Activated naive CD8-positive, alpha-beta T cell treated with anti-CD3 and anti-CD28 coated beads, Interleukin-2, amount 50 U/mL, for 24 hours (primary cell): ENCODE data around the gene ANTXR1.

Experiments
- ATAC-seq: fragments of 150-1000 bp; cut with Tn5 transposase; one replicate; pipeline ENCODE4 v1.10.0; 2021
- DNase-seq: peaks from one replicate; pipeline ENCODE4 v3.0.0; 2021
- H3K27ac Mint-ChIP-seq: one replicate; pipeline ENCODE4 v1.8.0; 2021; ENCODE audit warnings: mild to moderate bottlenecking, mixed read lengths
- H3K27me3 Mint-ChIP-seq: one replicate; pipeline ENCODE4 v1.8.0; 2021; ENCODE audit warnings: mixed read lengths
- H3K36me3 Mint-ChIP-seq: one replicate; pipeline ENCODE4 v1.8.0; 2021; ENCODE audit warnings: low read depth, mixed read lengths
- H3K4me1 Mint-ChIP-seq: one replicate; pipeline ENCODE4 v1.8.0; 2021; ENCODE audit warnings: mixed read lengths
- H3K4me3 Mint-ChIP-seq: one replicate; pipeline ENCODE4 v1.8.0; 2021; ENCODE audit warnings: mild to moderate bottlenecking, moderate library complexity, mixed read lengths
- H3K9me3 Mint-ChIP-seq: one replicate; pipeline ENCODE4 v1.8.0; 2021; ENCODE audit warnings: mixed read lengths

ANTXR1 gene

GRCh38 chr2:69013142-69013839 lies at the start of gene ANTXR1:
ANTXR1 (plus strand) TSS chr2:69013179; CDS start chr2:69013500, 321 bp downstream.
- ATAC-seq = peak; percentile 37
- Mint-ChIP-seq H3K27me3 (peaks cover 60% of the 10 kb centered on the region), H3K9me3 (no peaks in the 10 kb centered on the region), H3K4me1 (peaks cover 14% of the 10 kb centered on the region), H3K27ac (peak within 1 kb of the TSS; percentile 78), H3K4me3 (peak within 1 kb of the TSS; percentile 81), H3K36me3 (peaks cover 2% of the 10 kb centered on the region)
- DNase-seq = peak; percentile 17

DNA sequence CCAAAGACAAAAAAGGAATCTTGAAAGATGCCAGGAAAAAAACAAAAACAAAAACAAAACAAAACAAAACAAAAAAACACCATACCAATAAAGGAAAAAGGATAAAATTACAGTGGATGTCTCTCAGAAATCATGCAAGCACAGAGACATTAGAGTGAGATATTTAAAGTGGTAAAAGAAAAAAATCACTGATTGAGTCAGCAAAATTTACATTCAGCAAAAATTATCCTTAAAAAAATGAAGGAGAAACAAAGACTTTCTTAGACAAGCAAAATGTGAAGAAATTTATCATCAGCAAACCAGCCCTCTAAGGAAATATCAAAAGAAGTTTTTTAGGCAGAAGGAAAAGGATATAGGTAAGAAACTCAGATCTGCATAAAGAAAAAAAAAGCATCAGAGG lies 48.7 kb upstream of the ANTXR1 start:
- Mint-ChIP-seq H3K4me1 (no peaks in the 10 kb centered on the region), H3K4me3 (no peak overlapping the region), H3K27me3 (peaks cover 18% of the 10 kb centered on the region), H3K27ac (no peak overlapping the region), H3K36me3 (no peaks in the 10 kb centered on the region), H3K9me3 (no peaks in the 10 kb centered on the region)
- ATAC-seq = no peak
- no peak for DNase-seq

DNA sequence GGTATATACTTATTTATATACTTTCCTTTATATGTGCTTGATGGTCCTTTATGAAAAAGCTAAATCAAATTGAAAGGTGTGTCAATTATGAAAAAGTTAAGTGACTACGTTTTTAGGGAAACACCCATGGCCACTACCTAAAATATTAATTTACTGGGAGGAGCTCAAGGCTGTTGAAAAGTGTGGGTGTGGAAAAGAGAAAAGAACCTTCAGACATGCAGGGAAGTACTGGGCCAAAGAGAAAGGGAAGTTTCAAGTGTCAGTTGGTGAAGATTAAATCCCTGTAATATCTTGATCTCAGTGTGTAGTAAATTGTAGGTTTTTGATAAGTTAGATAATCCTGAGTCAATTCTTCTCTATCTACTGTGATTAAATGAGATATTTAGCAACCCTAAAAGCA lies 44.8 kb upstream of the ANTXR1 start:
- DNase-seq = no peak
- Mint-ChIP-seq H3K9me3 (no peaks in the 10 kb centered on the region), H3K36me3 (no peaks in the 10 kb centered on the region), H3K27me3 (peaks cover 7% of the 10 kb centered on the region), H3K4me3 (no peak overlapping the region), H3K4me1 (no peaks in the 10 kb centered on the region), H3K27ac (no peak overlapping the region)
- no peak for ATAC-seq

DNA sequence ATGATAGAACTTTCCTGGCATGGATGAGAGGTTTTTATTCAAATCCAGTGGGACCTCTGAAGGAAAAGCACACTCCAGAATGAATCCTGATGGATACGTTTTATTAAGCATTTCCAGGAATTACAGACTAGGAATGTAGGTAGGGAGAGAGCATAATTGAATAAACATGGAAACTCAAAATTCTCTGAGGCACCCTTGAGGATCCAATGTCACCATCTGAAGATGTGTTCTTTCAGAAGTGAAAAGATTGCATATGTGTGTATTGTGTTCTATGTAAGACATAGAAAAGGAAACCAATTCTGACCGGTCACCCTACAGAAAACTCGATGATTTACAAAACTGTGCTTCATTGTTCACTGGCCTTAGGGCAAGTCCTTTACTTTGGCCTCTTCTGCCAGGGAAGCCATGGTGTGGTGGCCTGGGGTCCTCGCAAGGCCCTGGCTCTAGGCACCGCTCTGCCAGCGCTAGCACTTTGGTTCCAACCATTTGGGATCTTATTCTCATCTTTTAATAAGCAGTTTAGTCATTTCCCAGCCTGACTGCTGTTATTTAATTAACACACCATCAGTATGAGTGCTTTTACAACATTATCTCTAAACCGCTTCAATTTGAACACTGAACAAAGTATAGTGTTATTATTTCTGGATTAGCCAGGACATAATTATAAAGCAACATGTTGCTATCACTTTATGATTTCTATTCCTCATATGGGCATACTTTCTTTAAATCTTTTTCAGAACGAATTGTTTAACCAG lies 43.1 kb upstream of the ANTXR1 start:
- Mint-ChIP-seq H3K27me3 (peaks cover 7% of the 10 kb centered on the region), H3K36me3 (no peaks in the 10 kb centered on the region), H3K4me1 (no peaks in the 10 kb centered on the region), H3K4me3 (no peak overlapping the region), H3K27ac (no peak overlapping the region), H3K9me3 (no peaks in the 10 kb centered on the region)
- ATAC-seq = no peak
- no peak for DNase-seq

DNA sequence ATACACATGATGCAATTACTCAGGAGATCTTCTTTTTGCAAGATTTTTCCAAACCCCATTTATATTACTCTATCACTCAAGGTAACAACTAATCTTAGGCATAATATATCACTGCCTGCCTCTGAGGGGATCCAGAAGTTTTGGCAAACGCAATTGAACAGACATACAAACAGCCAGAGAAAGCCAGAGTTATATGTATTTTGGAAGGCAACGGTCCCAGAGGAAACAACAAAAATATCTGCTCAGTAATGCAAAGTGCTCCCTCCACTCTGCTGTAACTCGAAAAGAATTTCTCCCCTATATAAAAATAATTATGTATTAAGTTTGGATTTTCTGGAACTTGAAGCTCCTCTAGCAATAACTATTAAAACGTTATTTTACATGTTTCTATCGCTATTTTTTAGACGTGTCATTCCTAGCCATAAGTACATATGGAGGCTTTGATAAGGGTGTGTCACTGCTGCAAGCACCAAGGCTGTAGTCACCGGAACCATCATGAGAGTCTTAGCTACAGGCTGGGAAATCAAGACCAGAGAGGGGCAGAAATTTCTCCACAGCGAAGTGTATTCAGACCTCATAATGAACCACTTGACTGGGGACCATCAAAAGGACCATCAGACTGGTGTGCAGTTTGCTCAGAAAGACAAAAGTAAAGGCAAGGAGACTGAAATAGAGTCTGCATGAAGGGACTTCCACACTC lies 42.3 kb upstream of the ANTXR1 start:
- DNase-seq (no peak), ATAC-seq (no peak)
- Mint-ChIP-seq H3K27me3 (peaks cover 9% of the 10 kb centered on the region), H3K36me3 (no peaks in the 10 kb centered on the region), H3K27ac (no peak overlapping the region), H3K4me3 (no peak overlapping the region), H3K9me3 (no peaks in the 10 kb centered on the region), H3K4me1 (no peaks in the 10 kb centered on the region)

DNA sequence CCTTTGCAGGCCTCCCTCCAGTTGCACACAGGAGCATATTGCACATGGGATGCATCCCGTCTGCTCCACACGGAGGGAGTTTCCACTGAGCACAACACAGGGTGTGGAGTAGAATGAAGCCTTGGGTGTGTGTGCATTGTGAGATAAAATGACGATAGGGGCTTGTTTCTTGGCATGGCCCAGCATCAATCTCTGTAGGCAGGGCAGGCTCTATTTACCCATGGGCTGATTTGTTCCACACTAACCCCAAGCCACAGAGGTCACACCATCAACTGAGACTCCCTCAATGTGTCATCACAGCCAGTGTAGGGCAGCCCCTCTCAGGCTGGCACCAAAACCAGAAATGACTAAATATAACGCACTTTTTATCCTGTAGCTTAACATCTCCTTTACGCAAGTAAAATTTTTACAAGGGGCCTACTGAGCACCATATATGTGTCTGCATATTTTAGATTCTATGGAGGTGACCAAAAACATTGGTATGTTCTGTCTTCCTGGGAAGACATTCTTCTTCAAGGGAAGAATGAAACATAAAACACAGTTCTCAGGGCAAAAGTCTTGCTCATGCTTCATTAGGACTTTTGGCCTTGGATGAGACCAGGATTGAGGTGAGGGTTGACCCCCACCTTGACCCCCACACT lies 41.3 kb upstream of the ANTXR1 start:
- no peak for DNase-seq
- no peaks in the 10 kb centered on the region for H3K4me1 Mint-ChIP-seq

GRCh38 chr2:68974251-68974650 lies 38.7 kb upstream of the ANTXR1 start, which contains the start of gene GKN1:
GKN1 (plus strand) TSS chr2:68974636; CDS start chr2:68974678, 42 bp downstream.
- DNase-seq (no peak), ATAC-seq (no peak)
- no peaks in the 10 kb centered on the region for H3K36me3 Mint-ChIP-seq
- peaks cover 24% of the 10 kb centered on the region for H3K27me3 Mint-ChIP-seq
- H3K4me3 Mint-ChIP-seq = no peak within 1 kb of the TSS
- no peaks in the 10 kb centered on the region for H3K9me3 Mint-ChIP-seq
- H3K4me1 Mint-ChIP-seq = no peaks in the 10 kb centered on the region
- no peak within 1 kb of the TSS for H3K27ac Mint-ChIP-seq

More for the DNA sequence above, 41.3 kb upstream of the ANTXR1 start:
- no peaks in the 10 kb centered on the region for H3K36me3 Mint-ChIP-seq
- no peaks in the 10 kb centered on the region for H3K9me3 Mint-ChIP-seq
- no peak overlapping the region for H3K27ac Mint-ChIP-seq
- H3K4me3 Mint-ChIP-seq = no peak overlapping the region
- ATAC-seq = peak; percentile 94
- H3K27me3 Mint-ChIP-seq = peaks cover 9% of the 10 kb centered on the region

- DNase-seq (no peak), ATAC-seq (no peak)
- H3K9me3 Mint-ChIP-seq = no peaks in the 10 kb centered on the region
- H3K36me3 Mint-ChIP-seq = no peaks in the 10 kb centered on the region
- peaks cover 32% of the 10 kb centered on the region for H3K27me3 Mint-ChIP-seq
- no peak overlapping the region for H3K27ac Mint-ChIP-seq
- no peaks in the 10 kb centered on the region for H3K4me1 Mint-ChIP-seq
- H3K4me3 Mint-ChIP-seq = no peak overlapping the region
Observed at GRCh38 chr2:68974946-68975665, 37.9 kb upstream of the ANTXR1 start.

GRCh38 chr2:68975844-68976243 lies 37.1 kb upstream of the ANTXR1 start:
- ATAC-seq (no peak), DNase-seq (no peak)
- Mint-ChIP-seq H3K4me1 (no peaks in the 10 kb centered on the region), H3K9me3 (no peaks in the 10 kb centered on the region), H3K36me3 (no peaks in the 10 kb centered on the region), H3K27me3 (peaks cover 32% of the 10 kb centered on the region), H3K27ac (no peak overlapping the region), H3K4me3 (no peak overlapping the region)

DNA sequence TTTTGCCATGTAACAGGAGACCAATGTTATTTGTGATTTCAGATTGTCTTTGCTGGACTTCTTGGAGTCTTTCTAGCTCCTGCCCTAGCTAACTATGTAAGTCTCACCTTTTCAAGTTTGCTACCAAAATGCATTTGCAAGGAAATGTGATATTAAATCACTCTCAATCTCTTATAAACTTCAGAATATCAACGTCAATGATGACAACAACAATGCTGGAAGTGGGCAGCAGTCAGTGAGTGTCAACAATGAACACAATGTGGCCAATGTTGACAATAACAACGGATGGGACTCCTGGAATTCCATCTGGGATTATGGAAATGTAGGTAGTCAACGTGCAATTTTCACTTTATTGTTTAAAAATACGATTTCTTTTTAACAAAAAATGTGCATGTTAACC lies 35.5 kb upstream of the ANTXR1 start:
- H3K27ac Mint-ChIP-seq = no peak overlapping the region
- no peaks in the 10 kb centered on the region for H3K9me3 Mint-ChIP-seq
- no peak overlapping the region for H3K4me3 Mint-ChIP-seq
- H3K36me3 Mint-ChIP-seq = no peaks in the 10 kb centered on the region
- H3K27me3 Mint-ChIP-seq = peaks cover 32% of the 10 kb centered on the region
- DNase-seq = no peak
- no peak for ATAC-seq
- no peaks in the 10 kb centered on the region for H3K4me1 Mint-ChIP-seq

- H3K4me1 Mint-ChIP-seq = no peaks in the 10 kb centered on the region
- DNase-seq (no peak), ATAC-seq (no peak)
- no peak overlapping the region for H3K4me3 Mint-ChIP-seq
- H3K36me3 Mint-ChIP-seq = no peaks in the 10 kb centered on the region
- H3K27ac Mint-ChIP-seq = no peak overlapping the region
- H3K9me3 Mint-ChIP-seq = no peaks in the 10 kb centered on the region
- peaks cover 32% of the 10 kb centered on the region for H3K27me3 Mint-ChIP-seq
Observed at GRCh38 chr2:68978098-68978497, 34.9 kb upstream of the ANTXR1 start.

DNA sequence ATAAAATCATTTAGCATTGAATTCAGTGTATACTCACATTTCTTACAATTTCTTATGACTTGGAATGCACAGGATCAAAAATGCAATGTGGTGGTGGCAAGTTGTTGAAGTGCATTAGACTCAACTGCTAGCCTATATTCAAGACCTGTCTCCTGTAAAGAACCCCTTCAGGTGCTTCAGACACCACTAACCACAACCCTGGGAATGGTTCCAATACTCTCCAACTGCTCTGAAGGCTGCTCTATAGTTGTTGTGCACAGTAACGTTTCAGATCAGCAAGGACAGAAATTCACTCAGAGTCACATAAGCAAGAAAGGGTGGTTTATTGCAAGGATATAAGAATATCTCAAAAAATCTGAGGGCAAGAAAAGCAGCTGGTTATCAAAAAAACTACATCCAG lies 32.0 kb upstream of the ANTXR1 start:
- Mint-ChIP-seq H3K9me3 (no peaks in the 10 kb centered on the region), H3K27me3 (peaks cover 23% of the 10 kb centered on the region)
- ATAC-seq = no peak

GRCh38 chr2:68987021-68987503 lies 25.9 kb upstream of the ANTXR1 start:
- H3K9me3 Mint-ChIP-seq = no peaks in the 10 kb centered on the region
- H3K4me3 Mint-ChIP-seq = no peak overlapping the region
- DNase-seq (no peak), ATAC-seq (no peak)
- no peaks in the 10 kb centered on the region for H3K36me3 Mint-ChIP-seq
- no peak overlapping the region for H3K27ac Mint-ChIP-seq
- H3K4me1 Mint-ChIP-seq = no peaks in the 10 kb centered on the region
- peaks cover 14% of the 10 kb centered on the region for H3K27me3 Mint-ChIP-seq

More for the DNA sequence above, 32.0 kb upstream of the ANTXR1 start:
- no peak overlapping the region for H3K4me3 Mint-ChIP-seq
- DNase-seq = no peak
- no peaks in the 10 kb centered on the region for H3K36me3 Mint-ChIP-seq
- no peaks in the 10 kb centered on the region for H3K4me1 Mint-ChIP-seq
- no peak overlapping the region for H3K27ac Mint-ChIP-seq

- Mint-ChIP-seq H3K4me1 (no peaks in the 10 kb centered on the region), H3K36me3 (no peaks in the 10 kb centered on the region), H3K27ac (no peak overlapping the region), H3K27me3 (peaks cover 14% of the 10 kb centered on the region), H3K4me3 (no peak overlapping the region), H3K9me3 (no peaks in the 10 kb centered on the region)
- no peak for ATAC-seq
- no peak for DNase-seq
Observed at GRCh38 chr2:68989035-68989434, 23.9 kb upstream of the ANTXR1 start.
